Hindlimb muscle (tissue), 1 donor: ENCODE data around the gene UBASH3A. TPM values are rescaled to one million over a fixed set of nuclear protein-coding genes. Genes with fewer than 3 reads are reported as not detected.
"Not testable (repeated sequence)": the region's sequence is repeated elsewhere in the genome, so short reads cannot be mapped to it uniquely, and the experiment has no call there.

Experiments
- DNase-seq: peaks from one replicate; pipeline ENCODE4 v3.0.0-alpha.2; 2013
- polyA plus RNA-seq: library from polyadenylated mRNA; unstranded; fragments of 120-200 nt; gene quantifications from one replicate; pipeline ENCODE4 v1.2.1, GENCODE V29; 2013; ENCODE audit not compliant: insufficient read length

UBASH3A gene
- polyA plus RNA-seq, 1 donor: not detected

DNA sequence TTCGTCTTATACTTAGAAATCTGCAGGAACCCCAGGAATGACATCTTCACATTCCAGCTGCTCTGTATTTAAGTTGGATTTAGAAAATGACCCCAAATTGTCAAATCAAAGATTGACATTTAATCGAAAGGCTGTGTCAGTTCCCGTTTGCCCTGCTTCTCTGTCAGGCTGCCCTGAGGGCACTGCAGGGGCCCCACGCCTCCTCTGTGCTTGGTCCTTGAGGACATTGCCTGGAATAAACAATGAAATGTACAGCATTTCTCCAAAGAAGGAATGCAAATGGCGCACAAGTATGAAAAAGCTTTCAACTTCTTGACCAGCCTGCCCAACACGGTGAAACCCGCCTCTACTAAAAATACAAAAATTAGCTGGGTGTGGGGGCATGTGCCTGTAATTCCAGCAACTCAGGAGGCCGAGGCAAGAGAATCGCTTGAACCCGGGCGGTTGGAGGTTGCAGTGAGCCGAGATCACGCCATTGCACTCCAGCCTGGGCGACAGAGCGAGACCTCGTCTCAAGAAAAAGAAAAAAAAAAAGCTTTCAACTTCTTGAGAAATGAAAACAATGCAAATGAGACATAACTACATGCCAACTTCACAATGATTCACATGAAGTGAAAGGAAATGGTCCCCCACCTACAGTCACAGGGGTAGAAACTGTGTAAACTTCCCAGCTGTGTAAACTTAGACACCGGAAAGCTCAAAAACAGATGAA, 10.8 kb upstream of the UBASH3A start:
- no peak for DNase-seq

DNA sequence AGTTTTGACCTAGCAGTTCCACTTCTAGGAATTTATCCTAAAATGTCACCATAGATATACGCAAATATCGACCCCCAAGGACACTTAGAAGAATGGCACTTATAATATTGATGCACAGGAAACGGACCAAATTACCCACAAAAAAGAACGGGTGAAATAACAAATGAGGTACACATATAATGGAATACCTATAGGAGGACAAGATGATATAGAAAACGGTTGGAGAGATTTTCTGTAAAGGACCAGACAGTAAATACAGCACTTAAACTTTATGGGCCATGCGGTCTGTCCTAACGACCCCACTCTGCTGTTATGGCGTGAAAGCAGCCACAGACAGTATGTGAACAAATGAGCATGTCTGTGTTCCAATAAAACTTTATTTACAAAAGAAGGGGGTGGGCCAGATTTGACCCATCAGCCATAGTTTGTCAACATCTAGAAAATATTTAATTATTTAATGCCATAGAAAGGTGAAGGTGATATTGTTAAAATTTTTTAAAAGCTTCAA, 10.2 kb upstream of the UBASH3A start:
- no peak for DNase-seq

DNA sequence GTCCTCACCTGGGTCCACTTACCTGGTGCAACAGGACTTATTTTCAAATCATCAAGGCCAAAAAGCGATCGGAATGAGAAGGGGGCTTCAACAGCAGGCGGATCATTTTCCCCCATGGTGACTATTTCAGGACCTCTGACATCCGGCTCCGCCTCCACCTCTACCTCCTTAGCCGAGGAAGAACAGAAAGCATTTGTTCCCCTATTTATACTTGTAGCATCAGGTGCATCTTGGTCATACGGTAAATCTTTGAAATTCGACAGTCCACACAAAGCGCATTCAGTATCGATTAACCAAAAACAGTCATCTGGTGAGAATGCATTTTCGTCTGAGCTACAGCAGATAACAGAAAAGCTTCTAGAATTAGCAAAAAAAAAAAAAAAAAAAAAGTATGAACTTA, 8.4 kb upstream of the UBASH3A start:
- DNase-seq: no peak

DNA sequence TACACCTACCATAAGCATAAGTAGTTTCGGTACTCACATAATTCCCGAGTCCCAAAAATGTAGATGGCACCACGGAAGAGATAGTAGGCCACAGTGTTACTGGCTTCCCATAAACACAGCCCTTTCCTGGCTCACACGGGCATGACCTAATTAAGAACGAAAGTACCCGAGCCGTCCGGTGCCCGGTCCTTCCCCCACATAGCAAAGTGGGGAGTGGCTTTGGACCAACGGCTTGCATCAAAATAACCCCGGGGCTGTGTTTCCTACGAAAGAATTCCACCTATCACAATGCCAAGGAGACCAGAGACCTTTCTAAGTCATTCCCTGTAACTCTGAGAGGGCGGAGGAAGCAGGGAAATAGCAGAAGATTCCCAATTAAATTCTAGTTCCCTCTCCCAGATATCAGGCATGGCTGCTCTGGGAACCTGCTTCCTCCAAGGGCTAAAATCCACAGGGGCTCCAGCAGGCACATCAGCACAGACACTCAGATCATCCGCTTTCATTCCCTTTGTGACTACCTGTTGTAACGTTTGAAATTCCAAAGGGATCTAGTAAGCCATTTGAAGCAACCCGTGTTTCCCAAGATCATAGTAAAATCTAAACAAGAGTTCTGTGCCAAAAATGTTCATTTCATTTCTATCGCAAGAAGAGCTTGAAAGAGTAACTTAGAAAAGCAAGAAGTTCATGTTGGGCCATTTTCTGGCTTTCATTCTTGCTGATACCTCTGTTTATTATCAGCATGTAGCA, 7.6 kb upstream of the UBASH3A start, which contains the start of gene TMPRSS3:
TMPRSS3 (minus strand) TSS at position 148 of the 747 bp plus-strand sequence. CDS start 635 bp downstream, outside the sequence.
- no peak for DNase-seq

DNA sequence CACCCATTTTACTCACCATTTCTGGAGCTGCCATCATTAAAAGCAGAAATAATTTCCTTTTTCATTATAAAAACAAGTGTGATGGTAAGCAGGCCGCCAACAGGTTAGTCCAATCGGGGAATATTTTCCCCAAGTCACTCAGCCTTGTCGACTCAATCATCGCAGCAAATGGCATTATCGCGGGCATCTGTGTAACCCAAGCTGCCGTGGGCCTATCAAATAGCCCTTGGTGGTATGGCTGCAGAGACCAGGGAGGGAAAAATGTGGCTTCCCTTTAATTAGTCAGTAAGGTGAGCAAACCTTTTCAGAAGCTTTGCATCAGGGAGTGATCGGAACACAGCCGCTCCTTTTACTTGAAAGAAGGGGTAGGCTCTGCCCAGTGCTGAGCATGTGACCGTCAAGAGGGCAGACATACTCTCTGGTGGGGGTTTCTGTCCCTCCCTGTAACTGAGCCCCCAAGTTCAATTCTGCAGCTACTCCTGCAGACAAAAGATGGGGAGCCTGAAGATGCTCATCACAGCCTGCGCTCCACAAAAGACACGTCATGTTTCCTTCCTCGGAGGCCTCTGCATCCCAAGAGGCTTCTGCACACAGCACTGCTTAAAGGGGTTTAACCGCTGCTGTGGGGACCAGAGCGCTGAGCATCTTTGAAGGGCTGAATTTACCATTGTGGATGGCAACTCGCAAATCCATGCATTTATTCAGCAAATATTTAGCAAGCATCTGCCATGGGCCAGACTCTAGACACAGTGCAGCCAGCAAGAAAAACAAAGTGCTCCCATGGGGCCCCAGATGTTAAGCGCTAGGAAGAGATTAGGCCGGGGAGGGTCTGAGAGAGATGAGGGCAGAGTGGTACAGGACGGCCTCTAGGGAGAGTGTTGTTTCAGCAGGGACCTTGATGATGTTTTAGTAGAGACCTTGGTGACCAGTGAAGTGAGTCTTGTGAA, 6.6 kb upstream of the UBASH3A start:
- no peak for DNase-seq

DNA sequence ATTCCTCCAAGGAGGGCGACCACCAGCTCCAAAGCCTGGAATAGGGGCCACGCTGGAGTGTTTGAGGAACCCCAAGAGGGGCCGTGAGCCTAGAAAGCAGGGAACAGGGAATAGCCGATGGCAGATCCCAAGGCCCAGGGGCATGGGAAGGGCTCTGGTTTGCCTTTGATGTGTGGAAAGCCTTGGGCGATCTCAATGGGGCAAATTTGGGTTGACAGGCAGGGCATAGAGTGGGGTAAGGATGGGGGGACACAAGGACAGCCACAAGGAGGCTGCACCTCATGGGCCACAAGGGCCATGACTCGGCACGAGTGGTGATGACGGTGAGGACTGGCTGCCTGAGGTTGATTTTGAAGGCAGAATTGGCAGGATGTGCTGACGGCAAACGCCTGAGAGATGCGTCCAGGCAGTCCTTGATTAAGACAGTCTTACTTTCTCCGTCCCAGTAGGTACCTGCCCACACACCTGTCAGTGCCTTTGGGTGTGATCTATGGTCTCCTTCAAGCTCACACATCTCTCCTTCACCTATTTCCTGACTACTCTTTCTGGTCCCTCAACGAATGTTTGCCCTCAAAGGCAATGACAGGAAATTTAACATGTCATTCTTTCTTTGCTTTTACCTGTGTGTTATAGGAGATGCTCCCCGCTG, 5.8 kb upstream of the UBASH3A start:
- no peak for DNase-seq

DNA sequence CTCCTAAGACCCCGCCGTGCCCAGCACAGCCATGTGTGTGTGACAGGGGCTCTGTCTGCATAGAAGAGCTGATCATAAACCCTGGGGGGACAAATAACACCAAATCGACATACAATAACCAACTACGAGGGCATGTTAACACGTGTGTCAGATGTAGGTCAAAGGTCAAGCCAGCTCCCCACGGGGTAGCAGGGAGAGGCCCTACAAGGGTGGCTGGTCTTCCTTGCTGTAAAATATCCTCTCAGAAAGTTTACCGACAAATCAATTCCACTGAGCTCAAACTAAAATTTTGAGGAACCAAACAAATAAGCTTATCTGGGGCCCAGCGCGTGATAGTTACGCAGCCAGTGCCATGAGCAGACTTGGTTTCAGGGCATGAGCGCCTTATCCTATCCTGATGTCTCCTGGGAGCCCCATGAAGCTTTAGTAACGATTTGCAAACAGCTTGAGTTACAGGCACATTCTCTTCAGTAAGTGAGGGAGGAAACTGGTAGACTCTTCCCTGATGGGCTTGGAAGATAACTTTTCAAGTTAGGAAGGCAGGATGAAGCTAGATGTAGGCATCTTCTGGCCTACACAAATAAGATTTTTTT, 5.2 kb upstream of the UBASH3A start:
- no peak for DNase-seq

DNA sequence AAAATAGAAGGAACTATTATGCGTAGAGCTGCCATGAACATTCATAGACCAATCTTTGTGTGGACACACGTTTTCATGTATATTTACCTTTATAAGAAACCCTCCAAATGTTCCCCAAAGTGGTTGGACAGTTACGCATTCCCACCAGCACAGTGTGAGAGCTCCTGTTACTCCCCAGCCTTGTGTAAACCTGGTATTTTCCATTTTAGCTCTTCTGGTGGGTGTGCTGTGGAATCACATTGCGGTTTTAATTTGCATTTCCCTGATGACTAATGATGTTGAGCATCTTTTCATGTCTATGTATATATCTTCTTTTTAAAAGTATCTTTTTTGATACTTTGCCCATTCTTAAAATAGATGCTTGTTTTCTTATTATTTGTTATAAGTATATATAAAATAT, 3.2 kb upstream of the UBASH3A start:
- no peak for DNase-seq

DNA sequence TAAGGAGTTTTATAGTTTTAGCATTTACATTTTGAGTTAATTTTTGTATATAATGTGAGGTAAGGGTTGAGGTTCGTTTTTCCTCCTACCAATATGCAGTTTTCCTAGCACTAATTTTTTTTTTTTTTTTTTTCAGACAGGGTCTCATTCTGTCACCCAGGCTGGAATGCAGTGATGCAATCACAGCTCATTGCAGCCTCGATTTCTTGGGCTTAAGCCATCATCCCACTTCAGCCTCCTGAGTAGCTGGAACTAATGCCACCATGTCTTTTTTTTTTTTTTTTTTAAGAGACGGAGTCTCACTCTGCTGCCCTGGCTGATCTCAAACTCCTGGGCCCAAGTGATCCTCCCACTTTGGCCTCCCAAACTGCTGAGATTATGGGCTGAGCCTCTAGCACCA, 2.5 kb upstream of the UBASH3A start:
- DNase-seq: no peak

DNA sequence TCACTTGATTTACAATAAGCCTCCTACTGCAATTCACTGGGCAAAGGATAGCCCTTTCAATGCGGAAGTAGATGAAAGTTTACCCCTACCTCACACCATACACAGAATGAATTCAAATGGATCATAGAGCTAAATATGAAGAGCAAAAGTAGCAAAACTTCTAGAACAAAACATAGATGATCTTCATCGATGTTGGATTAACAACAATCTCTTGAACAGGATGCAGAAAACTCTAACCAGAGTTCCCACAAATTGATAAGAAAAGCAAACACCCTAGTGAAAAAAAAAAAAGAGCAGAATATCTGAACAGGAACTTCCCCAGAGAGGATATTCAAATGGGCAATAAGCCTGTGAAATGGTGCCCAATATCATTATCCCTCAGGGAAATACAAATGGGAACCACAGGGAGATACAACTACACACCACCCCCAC, 1.9 kb upstream of the UBASH3A start:
- no peak for DNase-seq

DNA sequence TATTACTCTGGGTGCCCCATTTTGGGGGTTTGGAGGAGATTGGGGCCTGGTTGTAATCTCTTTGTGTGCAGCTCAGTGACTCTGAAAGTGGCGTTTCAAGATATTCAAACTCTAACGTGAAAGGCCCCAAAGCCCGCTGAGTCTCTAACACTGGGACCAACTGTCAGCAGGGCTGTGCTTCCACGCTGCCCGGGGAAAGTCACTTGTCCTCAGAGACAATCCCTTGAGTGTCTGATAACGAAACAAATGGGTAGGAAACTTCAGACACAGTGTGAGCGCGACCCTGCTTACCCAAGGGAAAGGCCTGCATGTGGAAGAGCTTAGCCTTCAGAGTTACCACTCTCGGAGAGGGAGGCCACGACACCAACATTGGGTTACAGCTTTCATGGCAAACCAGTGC, 837 bp downstream of the UBASH3A start:
- DNase-seq: no peak

DNA sequence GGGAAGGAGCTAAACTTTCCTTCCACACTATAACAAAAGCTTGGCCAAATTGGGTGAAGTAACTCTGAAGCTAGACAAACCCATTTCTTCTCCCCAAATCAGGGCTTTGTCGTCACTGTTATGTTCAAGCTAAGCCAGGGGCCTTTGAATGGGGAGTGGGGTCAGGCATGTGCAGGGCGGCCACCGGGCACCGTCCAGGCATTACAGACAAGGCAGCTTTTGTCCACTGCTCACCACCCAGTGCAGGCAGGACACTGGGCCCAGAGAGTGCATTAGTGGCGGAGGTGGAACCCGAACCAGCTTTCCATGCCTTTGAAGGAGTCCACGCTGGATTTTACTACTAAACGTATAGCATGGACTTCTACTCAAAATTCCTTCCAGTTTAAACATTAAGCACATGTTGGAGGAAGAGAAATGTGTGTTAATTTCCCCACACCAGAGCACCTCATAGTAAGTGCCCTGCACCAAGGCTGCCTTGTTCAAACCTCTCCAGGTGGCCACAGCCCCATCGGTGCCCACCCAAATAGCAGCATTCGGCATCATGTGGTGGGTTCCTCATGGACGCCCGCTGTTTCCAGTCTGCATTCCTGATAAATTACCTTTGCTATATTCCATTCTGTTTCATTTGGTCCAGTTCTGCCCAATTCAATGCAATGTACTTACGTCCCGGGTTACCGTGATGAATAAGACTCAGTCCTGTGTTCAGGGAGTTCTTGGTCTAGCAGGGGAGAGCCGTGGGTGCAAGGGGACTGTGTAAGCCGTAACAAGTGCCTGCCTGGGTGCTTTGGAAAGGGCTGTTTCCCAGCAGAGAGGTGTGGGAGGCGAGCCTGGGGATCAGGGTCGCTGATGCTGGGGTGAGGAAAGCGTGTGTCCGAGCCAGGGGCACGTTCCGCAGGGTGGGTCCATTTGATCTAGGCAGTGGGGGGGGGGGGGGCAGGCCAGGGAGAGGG, 1.6 kb downstream of the UBASH3A start:
- no peak for DNase-seq

DNA sequence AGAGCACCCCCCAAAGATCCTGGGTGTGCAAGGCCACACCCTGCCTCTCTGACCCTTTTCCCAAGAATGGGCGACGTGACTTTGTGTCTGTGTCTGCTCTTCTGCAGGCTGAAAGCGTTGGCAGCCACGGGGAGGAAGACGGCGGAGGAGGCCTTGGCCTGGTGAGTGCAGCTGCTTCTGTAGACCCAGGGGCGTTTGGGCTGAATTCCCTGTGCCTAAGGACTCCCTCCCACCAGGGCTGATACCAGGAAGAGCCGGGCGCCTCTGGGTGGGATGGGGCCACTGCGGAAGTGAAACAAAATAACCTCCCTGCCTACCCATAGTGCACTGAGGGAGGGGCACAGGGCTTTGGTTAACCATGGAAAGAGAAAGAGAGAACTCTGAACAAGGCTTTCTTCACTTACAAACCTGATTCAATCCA, 2.5 kb downstream of the UBASH3A start:
- no peak for DNase-seq

DNA sequence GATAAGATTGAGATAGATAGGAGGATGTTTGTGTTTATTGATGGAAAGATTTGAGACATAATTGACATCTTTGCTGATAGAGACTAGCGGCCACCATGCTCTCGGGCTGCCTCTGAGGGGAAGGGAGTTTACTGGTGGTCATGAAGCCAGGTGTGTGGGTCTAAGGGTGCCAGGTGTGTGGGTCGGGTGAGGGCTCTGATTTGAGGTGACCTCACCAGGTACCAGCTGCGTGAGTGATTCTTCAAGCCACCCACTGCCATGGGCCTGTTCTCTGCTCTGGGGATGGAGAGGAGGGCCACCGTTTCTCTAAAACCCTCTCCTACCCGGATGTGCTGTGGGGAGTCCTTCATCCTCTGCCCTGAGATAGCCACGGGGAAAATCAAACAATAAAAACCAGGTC, 3.2 kb downstream of the UBASH3A start:
- DNase-seq: no peak

DNA sequence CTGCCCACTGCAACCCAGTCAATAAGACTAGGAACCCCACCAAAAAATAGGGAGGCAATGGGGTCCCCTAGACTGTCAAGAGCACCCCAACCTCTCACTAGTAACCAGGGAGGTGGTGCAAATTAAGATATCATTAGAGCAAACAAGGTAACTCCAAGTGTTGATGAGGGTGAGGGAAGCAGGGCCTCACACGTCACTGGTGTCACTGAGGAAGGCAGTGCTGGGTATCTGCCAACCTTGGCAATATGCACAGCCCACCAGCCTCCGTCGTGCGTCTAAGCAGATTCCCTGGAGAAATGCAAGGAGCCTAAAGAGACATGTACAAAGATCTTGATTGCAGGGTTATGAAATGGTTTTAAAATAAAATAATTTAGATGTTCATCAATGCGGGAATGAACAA, 3.8 kb downstream of the UBASH3A start:
- DNase-seq: no peak

DNA sequence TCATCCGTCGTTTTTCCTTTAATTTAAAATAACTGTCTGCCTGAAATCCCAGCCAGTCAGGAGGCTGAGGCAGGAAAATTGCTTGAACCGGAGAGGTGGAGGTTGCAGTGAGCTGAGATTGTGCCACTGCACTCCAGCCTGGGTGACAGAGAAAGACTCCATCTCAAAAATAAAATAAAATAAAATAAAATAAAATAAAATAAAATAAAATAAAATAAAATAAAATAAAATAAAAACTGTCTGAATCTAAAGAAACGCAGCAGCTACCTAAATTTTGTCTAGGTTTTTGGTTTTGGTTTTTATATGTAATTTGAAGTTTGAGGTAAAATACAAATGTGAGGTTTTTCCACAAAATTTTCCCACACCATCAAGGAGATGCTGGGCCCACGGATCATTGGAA, 5.0 kb downstream of the UBASH3A start:
- not testable (repeated sequence) for DNase-seq

DNA sequence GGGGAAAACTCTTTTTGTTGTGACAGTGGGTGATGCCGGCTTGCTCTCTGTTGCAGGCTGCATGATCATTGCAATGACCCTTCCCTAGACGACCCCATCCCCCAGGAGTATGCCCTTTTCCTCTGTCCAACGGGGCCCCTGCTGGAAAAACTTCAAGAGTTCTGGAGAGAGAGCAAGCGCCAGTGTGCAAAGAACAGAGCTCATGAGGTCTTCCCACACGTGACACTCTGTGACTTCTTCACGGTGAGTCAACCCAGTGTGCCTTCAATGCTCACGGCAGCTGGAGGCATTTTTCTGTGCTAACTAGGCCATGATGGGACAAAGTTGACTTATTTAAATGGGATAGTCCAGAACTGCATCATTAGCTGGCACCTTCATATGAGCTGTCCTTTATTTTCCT, 5.7 kb downstream of the UBASH3A start:
- DNase-seq: no peak

DNA sequence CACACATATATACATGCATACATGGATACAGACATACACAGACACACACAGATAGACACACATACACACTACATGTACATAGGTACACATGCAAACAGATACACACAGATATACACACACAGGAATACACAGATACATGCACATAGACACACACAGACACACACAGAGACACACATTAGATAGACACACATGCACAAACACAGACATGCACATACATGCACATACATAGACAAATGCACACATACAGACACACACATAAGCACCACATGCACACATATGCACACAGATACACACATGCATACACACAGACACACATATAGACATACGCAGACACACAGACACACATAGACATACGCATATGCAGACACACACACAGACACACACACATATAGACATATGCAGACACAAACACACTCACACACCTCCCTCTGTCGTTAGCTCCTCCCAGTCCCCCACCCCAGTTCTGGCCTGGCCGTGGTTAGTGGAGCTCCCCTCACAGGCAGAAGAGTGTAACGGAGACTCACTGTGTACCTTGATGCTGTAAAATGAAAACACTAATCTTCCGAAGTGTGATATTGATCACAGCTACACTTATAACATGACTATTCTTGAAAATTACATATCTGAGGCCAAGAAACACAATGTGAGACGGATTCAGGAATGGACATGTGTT, 7.6 kb downstream of the UBASH3A start:
- no peak for DNase-seq

DNA sequence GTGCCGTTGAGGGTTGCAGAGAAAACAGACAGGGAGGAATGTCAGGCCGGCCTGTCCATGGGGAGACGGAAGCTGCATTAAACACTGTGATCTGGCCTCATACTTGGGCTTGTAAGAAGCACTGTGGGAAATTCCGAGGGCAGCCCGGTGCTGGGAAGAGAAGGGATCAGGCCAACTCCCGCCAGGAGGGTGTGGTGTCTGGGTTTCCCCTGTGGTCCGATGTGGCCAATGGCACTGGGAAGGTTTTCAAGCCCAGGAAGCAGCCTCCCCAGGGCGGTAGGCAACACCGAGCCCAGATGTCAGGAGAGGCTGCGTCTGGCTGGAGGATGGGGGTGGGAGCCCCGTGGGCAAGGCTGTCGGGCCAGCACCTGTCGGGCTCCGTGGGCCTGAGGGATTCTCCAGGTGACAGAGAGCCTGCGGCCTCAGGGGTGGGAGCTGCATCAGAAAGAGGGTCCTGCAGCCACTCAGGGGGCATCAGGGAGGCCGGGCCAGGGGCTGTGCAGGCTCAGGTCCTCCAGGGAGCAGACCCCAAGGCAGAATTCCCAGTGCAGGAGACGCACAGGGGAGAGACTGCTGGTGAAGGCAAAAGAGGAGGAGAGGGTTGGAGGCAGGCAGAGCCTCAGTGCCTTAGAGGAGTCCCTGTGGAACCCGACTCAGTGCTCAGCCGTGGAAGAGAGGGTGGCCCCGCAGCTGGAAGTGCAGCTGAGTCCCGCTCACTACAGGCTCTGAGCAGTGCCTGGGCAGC, 8.4 kb downstream of the UBASH3A start:
- DNase-seq: no peak
